GM12878 (cell line): ENCODE results near the gene SPOCK1. TPM values are rescaled to one million over a fixed set of nuclear protein-coding genes. Genes with fewer than 3 reads are reported as not detected.

Experiments
- ATAC-seq: fragments of 200-7000 bp; cut with Tn5 transposase; 3 replicates; pipeline ENCODE4 v1.9.1; 2020; ENCODE audit warnings: mild to moderate bottlenecking, moderate library complexity
- BruUV-seq: library from RNA; stranded (reverse); fragments of 400-500 nt; replicated peaks from 2 replicates; lab custom pipeline; 2021; lab: Mats Ljungman, UMichigan
- CTCF ChIA-PET: fragments of 300-600 bp; sonication (Branson Sonifier 250); formaldehyde crosslinking; extraction: SDS; loops from one replicate; lab custom pipeline; 2021; ENCODE audit warnings: inconsistent platforms; lab: Yijun Ruan, JAX
- POLR2A ChIA-PET: fragments of 350-600 bp; formaldehyde crosslinking; extraction: SDS; loops from one replicate; lab custom pipeline; 2021; ENCODE audit warnings: inconsistent platforms; lab: Charles Lee
- RAD21 ChIA-PET: fragments of 300-600 bp; sonication (Branson Sonifier 250); formaldehyde crosslinking; loops from one replicate; lab custom pipeline; 2023; ENCODE audit warnings: antibody characterized with exemption; ENCODE audit not compliant: unreplicated experiment; lab: Charles Lee
- SMC1A ChIA-PET: fragments of 300-600 bp; sonication (Branson Sonifier 250); formaldehyde crosslinking; loops from one replicate; lab custom pipeline; 2023; ENCODE audit not compliant: unreplicated experiment, uncharacterized antibody; lab: Charles Lee
- DNase-seq: peaks from one replicate; pipeline ENCODE4 v3.0.0-alpha.2; 2011; ENCODE audit warnings: low read depth, low spot score
- FAIRE-seq: peaks from 3 replicates; lab custom pipeline; 2011; peaks lifted over from hg19 to GRCh38; lab: Jason Lieb, UNC
- H2AFZ ChIP-seq: 2 replicates; pipeline ENCODE4 v1.6.0; 2011; ENCODE audit warnings: low read depth, low read length, control low read depth; ENCODE audit not compliant: control insufficient read depth
- H3K27ac ChIP-seq: 2 replicates; pipeline ENCODE4 v1.5.1; 2011; ENCODE audit warnings: control low read depth; ENCODE audit not compliant: control insufficient read depth, insufficient read depth
- H3K27me3 ChIP-seq, 2 experiments: replicated peaks in 1 of 2; 2 replicates each; pipeline versions ENCODE4 v1.6.0 to v1.6.1; 2011; ENCODE audit warnings: low read length in 1 of 2; ENCODE audit not compliant: control insufficient read depth in 2 of 2, insufficient read depth in 2 of 2
- H3K36me3 ChIP-seq, 2 experiments: 2 replicates each; pipeline ENCODE4 v1.5.1; 2011; ENCODE audit warnings: low read length in 1 of 2; ENCODE audit not compliant: control insufficient read depth in 2 of 2, insufficient read depth in 2 of 2
- H3K4me1 ChIP-seq: 2 replicates; pipeline ENCODE4 v1.6.1; 2011; ENCODE audit warnings: mild to moderate bottlenecking, low read length, moderate library complexity, mixed read lengths; ENCODE audit not compliant: control insufficient read depth, insufficient read depth
- H3K4me2 ChIP-seq: 2 replicates; pipeline ENCODE4 v1.6.0; 2011; ENCODE audit warnings: control low read depth; ENCODE audit not compliant: control insufficient read depth, insufficient read depth
- H3K4me3 ChIP-seq: fragments of 200-600 bp; sonication (generic); 2 replicates; pipeline ENCODE4 v1.5.1; 2016
- H3K79me2 ChIP-seq: 2 replicates; pipeline ENCODE4 v1.6.0; 2011; ENCODE audit warnings: low read length; ENCODE audit not compliant: control insufficient read depth, insufficient read depth
- H3K9ac ChIP-seq: 2 replicates; pipeline ENCODE4 v1.8.0; 2011; ENCODE audit warnings: low read length, control low read depth, mixed read lengths; ENCODE audit not compliant: control insufficient read depth, insufficient read depth
- H3K9me3 ChIP-seq: replicated peaks from 3 replicates; pipeline ENCODE4 v1.5.1; 2011; ENCODE audit warnings: mild to moderate bottlenecking, low read length; ENCODE audit not compliant: control insufficient read depth, insufficient read depth
- H4K20me1 ChIP-seq: 2 replicates; pipeline ENCODE4 v1.6.0; 2011; ENCODE audit not compliant: control insufficient read depth, insufficient read depth
- CBFB ChIP-seq: IDR thresholded peaks from 2 replicates; pipeline ENCODE4 v1.6.1; 2016; ENCODE audit warnings: antibody characterized with exemption, low read depth
- GATAD2B ChIP-seq: fragments of 450-650 bp; conservative IDR thresholded peaks from 2 replicates; pipeline ENCODE4 v1.6.1; 2017; ENCODE audit warnings: low read depth, mild to moderate bottlenecking, moderate library complexity
- POLR2AphosphoS5 ChIP-seq: IDR thresholded peaks from 2 replicates; pipeline ENCODE4 v1.6.1; 2011; ENCODE audit warnings: mild to moderate bottlenecking, low read length, inconsistent platforms
- RBBP5 ChIP-seq: fragments of 200-600 bp; sonication (generic); conservative IDR thresholded peaks from 2 replicates; pipeline ENCODE4 v1.6.1; 2016
- WGBS: methylation state at CpG from one replicate; pipeline ENCODE4 v1.1.6; 2016; ENCODE audit warnings: low lambda C conversion rate; ENCODE audit not compliant: insufficient replicate concordance, insufficient coverage; ENCODE audit errors: missing lambda C conversion rate; 5-methylcytosine and 5-hydroxymethylcytosine counted together
- in situ Hi-C: fragments of 300-500 bp; cut with MboI; formaldehyde crosslinking; loops from 9 replicates; pipeline ENCODE4 v1.14.3; 2018; ENCODE audit warnings: mixed read lengths
- intact Hi-C: fragments of 100-400 bp; cut with micrococcal nuclease; formaldehyde crosslinking; loops from one replicate; pipeline ENCODE4 v1.14.2; 2022; ENCODE audit not compliant: unreplicated experiment
- polyA plus RNA-seq, 11 experiments: library from polyadenylated mRNA; depleted of rRNA in 4 of 11; unstranded in 6 of 11; stranded (reverse) in 5 of 11; fragments of >200 nt; fragmentation: Nextera tagmentation in 4 of 11; fragmentation: Illumina TruSeq in 1 of 11; extraction: Ambion mirVana in 4 of 11; extraction: Trizol in 1 of 11; gene quantifications; 1 replicate in 1 of 11; 2 replicates in 10 of 11; pipeline versions ENCODE4 v1.2.1 to v1.2.3, GENCODE V29; 2011 to 2016; ENCODE audit warnings: inconsistent platforms in 2 of 11, missing spikeins in 2 of 11, low read depth in 1 of 11
- total RNA-seq, 4 experiments: library from RNA; depleted of rRNA in 3 of 4; stranded (reverse); fragments of >200 nt in 3 of 4; fragmentation: Illumina TruSeq in 1 of 4; extraction: Trizol in 1 of 4; gene quantifications; 2 replicates each; pipeline versions ENCODE4 v1.2.1 to v1.2.3, GENCODE V29; 2013 to 2021

The SPOCK1 gene
- total and polyA plus RNA-seq, 10 of the 15 experiments (the other 5 are each of a cell fraction or from before 2014, with no cell fraction given): 0.06 to 0.68 (median 0.25) TPM; not detected in 3

DNA sequence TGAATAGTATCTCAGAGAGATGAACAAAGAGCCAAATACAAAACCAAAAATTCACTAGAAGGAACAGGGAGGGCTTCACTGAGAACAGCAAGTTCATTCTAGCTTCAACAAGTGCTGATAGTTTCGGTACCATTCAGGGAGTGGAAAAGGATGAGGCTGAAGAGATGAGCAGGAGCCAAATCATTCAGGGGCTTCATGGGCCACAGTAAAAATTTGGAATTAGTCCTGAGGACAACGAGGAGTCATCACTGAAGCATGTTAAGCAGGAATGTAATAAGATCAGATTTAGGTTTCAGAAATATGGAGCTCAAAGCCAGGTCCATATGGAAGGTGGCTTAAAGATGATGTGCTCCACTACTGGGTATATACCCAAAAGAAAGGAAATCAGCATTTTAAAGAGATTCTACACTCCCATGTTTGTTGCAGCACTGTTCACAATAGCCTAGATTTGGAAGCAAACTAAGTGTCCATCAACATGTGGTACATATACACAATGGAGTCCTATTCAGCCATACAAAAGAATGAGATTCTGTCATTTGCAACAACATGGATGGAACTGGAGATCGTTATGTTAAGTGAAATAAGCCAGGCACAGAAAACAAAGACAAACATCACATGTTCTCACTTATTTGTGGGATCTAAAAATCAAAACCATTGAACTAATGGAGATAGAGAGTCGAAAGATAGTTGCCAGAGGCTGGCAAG lies 36.2 kb downstream of the SPOCK1 start:
- no TSS peak for BruUV-seq
- intact Hi-C loops (no loop called here), in situ Hi-C loops (no loop called here)
- Histone ChIP-seq H4K20me1 (no peaks in the 10 kb centered on the region), H2AFZ (no peak overlapping the region), H3K27me3 (peaks cover 0 to 1% of the 10 kb centered on the region in 2 experiments; a peak in 1 of 4 replicates), H3K4me1 (no peaks in the 10 kb centered on the region), H3K36me3 (no peaks in the 10 kb centered on the region), H3K9ac (no peak overlapping the region), H3K9me3 (no peaks in the 10 kb centered on the region), H3K79me2 (no peaks in the 10 kb centered on the region), H3K4me2 (no peak overlapping the region), H3K4me3 (no peak overlapping the region), H3K27ac (no peak overlapping the region)
- WGBS: 18% methylated on average over 4 of the region's 4 CpGs
- DNase-seq (no peak), ATAC-seq (no peak), FAIRE-seq (no peak)
- ChIA-PET POLR2A (no interaction called here), CTCF (interaction anchor here (1.2 kb wide), 1 partner anchor 143 kb away, joined by 3 read pairs; no protein-coding TSS in a partner anchor), SMC1A (no interaction called here), RAD21 (no interaction called here)
- TF ChIP-seq CBFB: no peak
- no peak for TF ChIP-seq GATAD2B
- TF ChIP-seq RBBP5: no peak

- no peak for FAIRE-seq
- Histone ChIP-seq H3K36me3 (no peaks in the 10 kb centered on the region), H3K4me2 (no peak overlapping the region)
- in situ Hi-C loops: no loop called here
- DNase-seq: no peak
- no peak for TF ChIP-seq POLR2AphosphoS5
- TF ChIP-seq, all 136 proteins: peak for 0
- 18% methylated on average over 5 of the region's 5 CpGs for WGBS
- ChIA-PET POLR2A (no interaction called here), CTCF (interaction anchor here (1.2 kb wide), 1 partner anchor 142 kb away, joined by 3 read pairs; no protein-coding TSS in a partner anchor), SMC1A (interaction anchor here (0.6 kb wide), 1 partner anchor 1896 kb away, joined by 3 read pairs; no protein-coding TSS in a partner anchor), RAD21 (no interaction called here)
- Histone ChIP-seq H3K4me3 (no peak overlapping the region), H3K27ac (no peak overlapping the region), H3K4me1 (no peaks in the 10 kb centered on the region), H3K9ac (no peak overlapping the region), H3K9me3 (no peaks in the 10 kb centered on the region), H2AFZ (no peak overlapping the region), H3K79me2 (no peaks in the 10 kb centered on the region), H4K20me1 (no peaks in the 10 kb centered on the region), H3K27me3 (peaks cover 0 to 1% of the 10 kb centered on the region in 2 experiments; a peak in 1 of 4 replicates)
- intact Hi-C loops: no loop called here
- BruUV-seq: no TSS peak
- ATAC-seq: no peak
Observed at GRCh38 chr5:137462265-137462590, 36.9 kb downstream of the SPOCK1 start.
